Transverse colon (tissue), 4 donors: ENCODE measurements around the gene SCG5. TPM values are rescaled to one million over a fixed set of nuclear protein-coding genes. Genes with fewer than 3 reads are reported as not detected.

Experiments used
- DNase-seq: peaks from one replicate; pipeline ENCODE4 v3.0.0-alpha.2; 2019
- H3K27ac ChIP-seq, 4 donors: fragments of 200-600 bp; sonication (generic); 2 replicates each; pipeline ENCODE4 v1.5.1; 2016 to 2018; ENCODE audit warnings: inconsistent platforms in 4 of 4
- H3K27me3 ChIP-seq: fragments of 200-600 bp; sonication (generic); 2 replicates; pipeline ENCODE4 v1.5.1; 2017; ENCODE audit warnings: inconsistent platforms
- H3K36me3 ChIP-seq, 4 donors: fragments of 200-600 bp; sonication (generic); 2 replicates each; pipeline ENCODE4 v1.5.1; 2017 to 2019; ENCODE audit warnings: inconsistent platforms in 4 of 4
- H3K4me1 ChIP-seq, 4 donors: fragments of 200-600 bp; sonication (generic); 2 replicates each; pipeline ENCODE4 v1.5.1; 2017 to 2020; ENCODE audit warnings: inconsistent platforms in 4 of 4
- H3K4me3 ChIP-seq, 4 donors: fragments of 200-600 bp; sonication (generic); 1 replicate in 1 of 4; 2 replicates in 3 of 4; pipeline versions ENCODE4 v1.5.1 to v1.6.1; 2017 to 2019; ENCODE audit warnings: inconsistent platforms in 4 of 4
- H3K9me3 ChIP-seq, 2 donors: fragments of 200-600 bp; sonication (generic); 2 replicates each; pipeline ENCODE4 v1.5.1; 2017 to 2019; ENCODE audit warnings: inconsistent platforms in 2 of 2
- CTCF ChIP-seq, 5 experiments: fragments of 200-600 bp in 3 of 5; fragments of 450-650 bp in 2 of 5; sonication (generic) in 3 of 5; IDR thresholded peaks; 1 replicate in 2 of 5; 2 replicates in 3 of 5; pipeline ENCODE4 v1.5.1; 2016 to 2017; ENCODE audit warnings: antibody characterized with exemption in 5 of 5, inconsistent platforms in 3 of 5, mild to moderate bottlenecking in 2 of 5, moderate library complexity in 1 of 5
- EP300 ChIP-seq: sonication (generic); formaldehyde crosslinking; IDR thresholded peaks from one replicate; pipeline ENCODE4 v1.6.1; 2017; ENCODE audit warnings: antibody characterized with exemption, low read depth
- POLR2A ChIP-seq: fragments of 450-650 bp; IDR thresholded peaks from one replicate; pipeline ENCODE4 v1.6.1; 2016; ENCODE audit warnings: antibody characterized with exemption, mild to moderate bottlenecking, moderate library complexity
- POLR2AphosphoS5 ChIP-seq, 3 donors: sonication (generic); formaldehyde crosslinking; IDR thresholded peaks; one replicate each; pipeline ENCODE4 v1.6.1; 2016; ENCODE audit warnings: antibody characterized with exemption in 3 of 3
- WGBS, 2 donors: methylation state at CpG; one replicate each; pipeline ENCODE4 v1.1.5; 2018; ENCODE audit warnings: low coverage in 1 of 2; 5-methylcytosine and 5-hydroxymethylcytosine counted together
- in situ Hi-C, 4 donors: fragments of 200-750 bp; cut with MboI; loops; one replicate each; pipeline versions ENCODE4 v1.15.0 to v1.15.1; 2017; ENCODE audit warnings: low sequenced_read_pairs in 3 of 4, low pct_ligation_motif_present in 1 of 4, low pct_unique_long_range_greater_than_20kb in 1 of 4
- intact Hi-C: fragments of 100-400 bp; cut with DNase I; formaldehyde crosslinking; loops from one replicate; pipeline ENCODE4 v1.15.1; 2023; ENCODE audit warnings: low total_unique reads
- total RNA-seq, 4 donors: library from RNA; depleted of rRNA; stranded (reverse); fragments of >200 nt; gene quantifications; one replicate each; pipeline ENCODE4 v1.1.0, GENCODE V29; 2016

The SCG5 gene
- total RNA-seq, 4 donors from 2014 or later: 1.6 to 5.2 TPM; not detected in 2

GRCh38 chr15:32637704-32638103 is 3.8 kb upstream of the SCG5 start:
- intact Hi-C loops (no loop called here), in situ Hi-C loops (no loop called here)
- no peaks in the 10 kb centered on the region for H3K9me3 ChIP-seq
- no peak overlapping the region for H3K27ac ChIP-seq
- 97 to 100% methylated on average over 1 of the region's 1 CpG for WGBS, 2 donors
- H3K36me3 ChIP-seq: peaks cover 0 to 2% (median 0%) of the 10 kb centered on the region in 4 donors
- H3K27me3 ChIP-seq: peaks cover 8% of the 10 kb centered on the region
- H3K4me3 ChIP-seq: no peak overlapping the region
- no peak for TF ChIP-seq POLR2AphosphoS5 (IDR thresholded peaks at IDR 0.05)
- TF ChIP-seq POLR2A: no peak
- no peak for TF ChIP-seq EP300
- no peak for TF ChIP-seq CTCF (IDR thresholded peaks at IDR 0.05)
- peaks cover 0 to 10% (median 0%) of the 10 kb centered on the region in 4 donors for H3K4me1 ChIP-seq
- DNase-seq: no peak

GRCh38 chr15:32642667-32643435 is 1.3 kb downstream of the SCG5 start:
- H3K9me3 ChIP-seq: no peaks in the 10 kb centered on the region
- peaks cover 0 to 10% (median 0%) of the 10 kb centered on the region in 4 donors for H3K4me1 ChIP-seq
- intact Hi-C loops: no loop called here
- H3K36me3 ChIP-seq: no peaks in the 10 kb centered on the region
- 40 to 51% methylated on average over 5 of the region's 5 CpGs for WGBS, 2 donors
- TF ChIP-seq POLR2A: no peak
- TF ChIP-seq EP300: no peak
- no peak for TF ChIP-seq CTCF (IDR thresholded peaks at IDR 0.05)
- TF ChIP-seq POLR2AphosphoS5 (IDR thresholded peaks at IDR 0.05): no peak
- no peak for DNase-seq
- H3K4me3 ChIP-seq: no peak overlapping the region
- in situ Hi-C loops: no loop called here
- H3K27ac ChIP-seq: no peak overlapping the region
- H3K27me3 ChIP-seq: peaks cover 8% of the 10 kb centered on the region

- intact Hi-C loops: no loop called here
- Histone ChIP-seq H3K27ac (no peak overlapping the region), H3K36me3 (no peaks in the 10 kb centered on the region), H3K4me1 (peaks cover 0 to 10% (median 0%) of the 10 kb centered on the region in 4 donors), H3K9me3 (no peaks in the 10 kb centered on the region), H3K4me3 (no peak overlapping the region), H3K27me3 (peaks cover 8% of the 10 kb centered on the region)
- in situ Hi-C loops: no loop called here
- no peak for DNase-seq
- 86 to 96% methylated on average over 1 of the region's 1 CpG for WGBS, 2 donors
- TF ChIP-seq POLR2A (no peak), CTCF (IDR thresholded peaks at IDR 0.05) (no peak), EP300 (no peak), POLR2AphosphoS5 (IDR thresholded peaks at IDR 0.05) (no peak)
Measured at GRCh38 chr15:32643907-32644445, 2.5 kb downstream of the SCG5 start.

- DNase-seq: no peak
- in situ Hi-C loops: no loop called here
Measured at GRCh38 chr15:32646291-32646690, 4.8 kb downstream of the SCG5 start.

More at GRCh38 chr15:32646291-32646690, 4.8 kb downstream of the SCG5 start:
- TF ChIP-seq POLR2A (no peak), CTCF (IDR thresholded peaks at IDR 0.05) (no peak), POLR2AphosphoS5 (IDR thresholded peaks at IDR 0.05) (no peak), EP300 (no peak)
- Histone ChIP-seq H3K27ac (no peak overlapping the region), H3K36me3 (no peaks in the 10 kb centered on the region), H3K27me3 (peaks cover 8% of the 10 kb centered on the region), H3K9me3 (no peaks in the 10 kb centered on the region), H3K4me3 (no peak overlapping the region), H3K4me1 (peaks cover 0 to 9% (median 0%) of the 10 kb centered on the region in 4 donors)
- WGBS, 2 donors: 41 to 64% methylated on average over 3 to 5 of the region's 5 CpGs
- intact Hi-C loops: no loop called here
